GM21528 (cell line): ENCODE measurements around the gene DDX3Y.

ENCODE experiments used
- ATAC-seq: cut with Tn5 transposase; IDR thresholded peaks from one replicate; pipeline ENCODE4 v1.9.1; 2021; ENCODE audit warnings: mild to moderate bottlenecking, moderate library complexity; ENCODE audit not compliant: unreplicated experiment, low FRiP score

The DDX3Y gene

GRCh38 chrY:12904618-12905516 is at the start of gene DDX3Y:
Gene DDX3Y (plus strand): TSS chrY:12904868. CDS start chrY:12904937, 69 bp downstream.
- peak; percentile 93 for ATAC-seq

DNA sequence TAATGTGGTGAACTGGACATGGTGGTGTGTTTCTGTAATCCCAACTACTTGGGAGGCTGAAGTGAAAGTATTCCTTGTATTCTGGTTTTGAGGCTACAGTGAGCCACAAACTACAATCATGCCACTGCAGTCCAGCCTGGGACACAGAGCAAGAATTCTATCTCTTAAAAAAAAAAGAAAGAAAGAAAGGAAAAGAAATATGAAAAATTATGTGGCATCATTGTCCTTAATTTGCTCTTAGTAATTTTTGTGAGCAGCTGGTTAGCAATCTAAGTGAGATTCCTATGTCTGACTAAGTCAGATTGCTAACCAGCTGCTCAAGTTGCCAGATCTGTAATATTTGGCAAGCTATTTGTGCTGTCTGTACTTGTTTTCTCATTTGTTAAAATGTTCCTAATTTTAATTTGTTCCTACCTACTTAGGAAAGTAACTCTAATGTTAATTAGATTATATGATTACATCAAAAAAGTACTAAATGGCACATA is 48.8 kb upstream of the DDX3Y start:
- ATAC-seq, result no peak

GRCh38 chrY:12867960-12868359 is 36.7 kb upstream of the DDX3Y start:
- ATAC-seq, result no peak

DNA sequence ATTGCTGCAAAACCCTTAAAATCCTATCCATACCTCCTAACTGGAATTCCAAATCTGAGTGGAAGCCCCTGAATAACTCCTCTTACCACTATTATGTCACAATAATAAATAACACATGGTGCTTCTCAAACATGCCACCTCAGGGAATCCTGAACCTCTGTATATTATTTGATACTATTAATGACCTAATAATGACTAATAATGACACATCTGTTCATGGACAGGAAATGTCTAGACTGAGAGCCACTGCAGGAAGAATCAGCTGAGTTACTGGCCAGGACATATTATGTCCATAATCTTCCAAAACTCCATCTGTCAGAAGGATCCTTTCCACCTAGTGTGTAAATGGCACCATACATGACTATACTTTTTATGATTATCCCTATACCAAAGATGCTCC is 7.7 kb upstream of the DDX3Y start:
- no peak for ATAC-seq

DNA sequence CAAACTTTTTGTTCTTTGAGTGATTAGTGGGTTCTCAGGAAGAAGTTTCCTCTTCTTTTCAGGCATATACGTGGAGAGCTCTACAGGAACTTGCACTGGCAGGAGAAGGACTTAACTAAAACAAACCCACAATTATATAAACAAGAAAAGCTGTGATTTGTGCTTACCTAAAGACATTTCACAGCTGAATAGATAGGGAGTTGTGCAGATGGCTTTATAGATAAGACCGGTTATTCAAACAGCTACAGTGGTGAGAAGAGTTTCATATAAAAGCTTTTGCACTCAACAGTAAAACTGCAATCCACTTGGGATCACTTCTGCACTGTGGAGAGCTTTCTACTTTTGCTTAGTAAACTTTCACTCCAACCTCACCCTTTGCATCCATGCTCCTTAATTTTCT is 6.1 kb upstream of the DDX3Y start:
- no peak for ATAC-seq

- peak; percentile 55 for ATAC-seq
Observed at GRCh38 chrY:12905517-12905872, 827 bp downstream of the DDX3Y start.

DNA sequence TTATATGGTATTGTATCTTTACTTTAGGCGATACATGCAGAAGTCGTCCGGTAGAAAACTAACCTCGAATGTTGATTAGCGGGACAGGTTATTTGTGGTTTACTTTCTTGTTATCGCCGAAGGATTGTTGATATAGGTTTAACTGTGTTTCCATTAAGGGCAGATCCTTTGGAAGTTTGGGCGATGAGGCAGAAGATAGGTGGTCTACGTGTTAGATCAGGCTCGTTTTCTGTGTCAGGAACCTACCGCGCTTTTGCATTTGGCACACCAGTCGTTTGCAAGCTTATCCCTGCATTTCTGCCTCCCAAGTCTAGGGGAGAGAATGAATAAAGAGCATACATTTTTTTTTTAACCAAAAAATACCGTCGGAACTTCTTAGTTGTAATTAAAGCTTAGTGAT is 1.2 kb downstream of the DDX3Y start:
- ATAC-seq, result no peak

- no peak for ATAC-seq
Observed at GRCh38 chrY:12913541-12913940, 8.9 kb downstream of the DDX3Y start.

DNA sequence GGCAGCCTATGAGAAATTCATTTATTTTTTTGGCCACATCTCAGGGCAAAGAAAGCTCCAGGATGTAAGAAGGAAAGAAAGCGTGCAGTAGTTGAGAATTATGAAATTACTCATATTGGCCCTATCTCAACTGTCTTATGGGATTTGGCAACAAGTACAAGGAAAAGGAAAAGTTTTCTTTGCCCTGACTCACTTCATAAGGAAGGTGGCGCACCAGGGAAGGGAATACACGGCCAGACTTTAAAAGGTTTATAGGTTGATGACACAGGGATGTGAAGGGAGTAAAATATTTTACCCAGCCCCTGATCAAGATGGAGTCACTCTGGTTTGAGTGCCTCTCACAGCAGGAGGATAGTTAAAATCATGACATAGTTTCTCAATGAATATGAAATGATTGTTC is 23.4 kb downstream of the DDX3Y start:
- ATAC-seq, result no peak

DNA sequence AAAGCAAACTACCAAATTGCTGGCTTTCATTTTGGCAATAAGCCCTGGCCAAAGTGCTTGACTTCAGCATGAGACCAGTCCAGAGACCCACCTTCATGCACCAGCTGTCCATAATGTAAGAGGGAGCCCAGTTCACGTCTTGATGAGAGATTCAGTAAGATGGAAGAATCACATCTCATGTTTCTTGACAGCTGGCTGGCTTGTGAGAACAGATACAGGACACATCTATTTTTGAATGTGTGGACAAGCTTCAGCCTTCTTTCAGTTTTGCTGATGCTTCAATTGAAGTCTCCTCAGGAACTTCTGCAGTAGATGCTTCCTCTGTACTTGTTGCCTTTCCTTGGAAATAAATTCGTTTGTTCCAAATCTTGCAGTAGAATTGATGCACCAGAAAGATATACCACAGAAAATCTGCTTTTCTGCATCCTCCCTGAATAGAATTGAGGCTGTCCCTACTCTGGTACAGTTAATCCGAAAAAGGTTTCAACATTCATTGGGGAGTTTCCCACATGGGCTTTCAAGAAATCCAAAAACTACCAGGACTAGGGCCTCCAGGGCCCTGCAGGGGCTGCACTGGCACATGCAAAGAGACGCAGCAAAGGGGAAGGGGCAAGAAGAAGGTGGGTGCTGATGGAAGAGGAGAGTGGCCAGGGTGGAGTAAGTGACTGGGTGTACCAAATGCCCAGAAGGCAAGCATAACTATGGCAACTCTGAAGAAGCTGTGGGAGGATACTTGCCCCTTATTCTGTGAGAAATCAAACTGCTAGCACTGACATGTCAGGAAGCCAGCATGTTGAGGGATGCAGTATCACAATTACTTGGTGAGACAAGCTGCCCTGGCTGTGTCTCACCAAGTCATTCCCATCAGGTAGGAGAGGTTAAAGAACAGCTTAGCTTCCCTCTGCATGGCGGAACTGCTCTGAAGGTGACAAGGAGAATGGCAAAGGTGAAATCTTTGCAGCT is 37.3 kb downstream of the DDX3Y start:
- ATAC-seq, result no peak
